Stimulated activated CD4-positive, alpha-beta T cell treated with anti-CD3 and anti-CD28 coated beads, Interleukin-12 subunit alpha, Interleukin-12 subunit beta, amount 100 ng/mL, for 48 hours (primary cell): ENCODE data around the gene HS3ST5.

ENCODE experiments used
- DNase-seq, 3 donors: peaks; one replicate each; pipeline ENCODE4 v3.0.0-alpha.2; 2020; ENCODE audit warnings: low read depth in 2 of 3, low spot score in 1 of 3

Gene HS3ST5, protein sequence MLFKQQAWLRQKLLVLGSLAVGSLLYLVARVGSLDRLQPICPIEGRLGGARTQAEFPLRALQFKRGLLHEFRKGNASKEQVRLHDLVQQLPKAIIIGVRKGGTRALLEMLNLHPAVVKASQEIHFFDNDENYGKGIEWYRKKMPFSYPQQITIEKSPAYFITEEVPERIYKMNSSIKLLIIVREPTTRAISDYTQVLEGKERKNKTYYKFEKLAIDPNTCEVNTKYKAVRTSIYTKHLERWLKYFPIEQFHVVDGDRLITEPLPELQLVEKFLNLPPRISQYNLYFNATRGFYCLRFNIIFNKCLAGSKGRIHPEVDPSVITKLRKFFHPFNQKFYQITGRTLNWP

DNA sequence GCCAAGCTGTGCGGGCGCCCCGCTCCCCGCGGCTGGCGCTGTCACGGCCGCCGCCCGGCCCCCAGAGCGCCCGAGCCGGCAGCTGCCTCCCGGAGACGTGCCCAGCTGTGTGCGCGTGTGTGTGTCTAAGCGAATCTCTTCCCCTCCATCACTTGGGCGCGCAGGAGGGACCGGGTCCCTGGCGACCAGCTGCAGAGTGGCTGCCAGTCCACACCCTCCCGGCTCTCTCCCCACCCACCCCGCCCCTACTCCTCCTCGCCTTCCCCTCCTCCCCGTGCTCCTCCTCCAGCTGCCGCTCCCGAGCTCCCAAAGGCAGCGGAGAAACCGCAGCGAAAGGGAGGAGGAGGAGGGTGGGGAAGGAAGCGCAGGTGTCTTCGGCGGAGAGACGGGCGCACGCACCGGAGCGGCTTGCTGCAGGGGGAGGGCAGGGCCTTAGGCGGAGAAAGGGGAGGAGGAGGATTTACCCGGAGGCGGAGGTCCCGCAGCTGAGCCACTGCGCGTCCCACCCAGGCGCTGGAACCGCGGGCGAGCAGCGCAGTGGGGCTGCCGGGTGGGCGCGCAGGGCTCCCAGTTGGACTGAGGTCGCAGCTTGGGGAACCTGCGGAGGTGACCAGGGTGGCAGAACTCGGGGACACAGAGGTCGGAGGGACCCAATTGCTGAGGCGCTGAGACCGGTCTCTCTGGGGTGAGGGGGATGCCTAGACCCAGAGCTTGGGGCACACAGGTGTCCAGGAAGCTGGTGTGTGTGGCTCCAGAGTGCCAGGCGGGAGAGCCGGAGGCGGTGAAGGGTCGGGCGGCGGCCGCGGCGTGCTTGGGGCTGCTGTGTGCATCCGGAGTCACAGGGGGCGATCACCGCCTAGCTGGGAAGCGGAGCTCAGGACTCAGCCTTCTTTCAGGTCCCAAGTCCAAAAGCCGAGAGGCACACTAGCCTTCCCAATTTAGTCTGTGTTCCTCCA lies at the start of gene HS3ST5:
Gene HS3ST5 (minus strand): TSS at position 198 of the 956 bp plus-strand sequence. CDS start 280,178 bp downstream, outside the sequence.
- no peak for DNase-seq

DNA sequence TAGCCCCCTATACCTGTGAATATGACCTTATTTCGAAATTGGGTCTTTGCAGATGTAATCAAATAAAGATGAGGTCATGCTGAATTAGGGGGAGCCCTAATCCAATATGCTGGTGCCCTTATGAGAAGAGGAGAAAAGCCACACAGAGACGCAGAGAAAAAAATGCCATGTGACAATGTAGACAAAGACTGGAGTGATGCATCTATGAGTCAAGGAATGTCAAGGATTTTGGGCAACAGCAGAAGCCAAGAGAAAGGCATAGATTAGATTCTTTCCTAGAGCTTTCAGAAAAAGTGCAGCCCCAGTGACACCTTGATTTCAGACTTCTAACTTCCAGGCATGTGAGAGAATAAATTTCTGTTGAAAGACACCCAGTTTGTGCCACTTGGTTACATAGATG lies 47.4 kb upstream of the HS3ST5 start:
- DNase-seq = no peak

DNA sequence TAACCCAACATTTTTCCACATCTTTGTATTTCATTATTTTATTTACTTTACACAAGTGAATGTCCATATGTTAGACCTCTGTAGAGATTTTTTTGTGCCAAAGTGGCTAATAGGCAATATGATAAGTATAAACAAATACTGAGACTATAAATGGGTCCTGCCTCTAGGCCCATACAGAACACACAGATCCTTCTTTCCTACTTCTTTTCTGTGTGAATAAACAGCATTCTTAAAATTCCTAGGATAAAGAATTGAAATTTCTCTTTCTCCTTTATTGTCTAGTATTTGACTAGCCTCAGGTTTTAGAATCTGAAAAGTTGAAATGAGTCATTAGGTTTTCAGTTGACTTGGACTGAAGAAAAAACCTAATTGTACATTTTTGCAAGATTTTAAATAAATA lies 46.3 kb upstream of the HS3ST5 start:
- no peak for DNase-seq

DNA sequence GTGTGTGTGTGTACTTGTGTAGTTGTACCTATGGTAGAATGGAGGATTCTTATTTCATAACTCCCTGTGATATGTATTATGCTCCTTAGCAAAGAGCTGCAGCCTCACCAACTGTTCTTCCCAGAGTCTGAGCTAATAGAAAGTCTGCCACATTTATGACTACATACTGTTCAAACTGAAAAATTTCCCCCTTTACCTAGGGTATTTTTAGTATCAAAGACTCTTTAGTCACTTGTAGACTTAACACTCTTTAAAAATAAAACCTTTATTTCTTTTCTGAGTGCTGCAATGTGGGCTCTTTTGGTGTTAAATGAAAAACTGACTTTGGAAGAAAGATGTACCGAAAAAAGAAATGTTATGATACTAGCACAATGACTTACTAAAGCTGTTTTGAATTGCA lies 39.6 kb upstream of the HS3ST5 start:
- DNase-seq = no peak

DNA sequence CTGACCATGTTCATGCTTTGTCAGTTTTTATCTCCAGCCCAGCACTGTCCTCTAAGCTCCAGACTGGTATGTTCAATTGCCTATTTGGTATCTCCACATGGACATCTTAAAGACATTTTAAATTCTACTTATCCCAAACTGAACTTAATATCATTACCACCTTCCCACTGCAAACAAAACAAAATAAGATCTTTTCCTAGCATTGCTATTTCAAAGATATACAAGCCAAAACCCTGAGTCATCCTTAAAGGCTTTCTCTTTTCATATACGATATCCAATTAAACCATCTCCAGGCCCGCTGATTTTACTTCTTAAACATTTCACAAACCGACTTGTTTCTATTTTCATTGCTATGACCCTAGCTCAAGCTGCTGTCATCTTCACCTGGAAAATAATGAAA lies 35.1 kb upstream of the HS3ST5 start:
- no peak for DNase-seq

DNA sequence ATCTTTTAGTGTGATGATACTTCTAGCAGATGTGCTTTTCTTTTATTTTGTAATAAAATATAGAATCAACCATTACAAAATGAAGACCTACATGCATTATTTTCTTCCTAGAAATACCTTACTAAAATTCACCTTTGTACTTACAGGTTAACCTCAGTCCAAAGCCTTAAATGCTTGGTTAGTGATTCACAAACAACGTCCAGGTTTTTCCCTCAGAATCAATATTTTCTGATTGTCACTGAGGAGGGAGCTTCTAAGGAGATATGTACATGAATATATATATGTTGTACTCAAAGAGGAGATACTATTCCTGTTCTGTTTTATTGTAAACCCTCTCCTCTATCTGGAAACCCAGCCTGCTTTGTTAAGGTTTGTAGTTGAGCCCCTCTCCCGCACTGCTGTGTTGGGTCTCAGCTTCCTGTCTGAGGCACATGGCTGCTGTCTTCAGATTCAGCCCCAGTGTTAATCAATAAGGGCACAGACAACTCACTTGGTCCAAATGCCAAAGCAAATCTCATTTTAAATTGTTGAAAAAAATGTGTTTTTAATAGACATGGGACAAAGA lies 33.9 kb upstream of the HS3ST5 start:
- no peak for DNase-seq

DNA sequence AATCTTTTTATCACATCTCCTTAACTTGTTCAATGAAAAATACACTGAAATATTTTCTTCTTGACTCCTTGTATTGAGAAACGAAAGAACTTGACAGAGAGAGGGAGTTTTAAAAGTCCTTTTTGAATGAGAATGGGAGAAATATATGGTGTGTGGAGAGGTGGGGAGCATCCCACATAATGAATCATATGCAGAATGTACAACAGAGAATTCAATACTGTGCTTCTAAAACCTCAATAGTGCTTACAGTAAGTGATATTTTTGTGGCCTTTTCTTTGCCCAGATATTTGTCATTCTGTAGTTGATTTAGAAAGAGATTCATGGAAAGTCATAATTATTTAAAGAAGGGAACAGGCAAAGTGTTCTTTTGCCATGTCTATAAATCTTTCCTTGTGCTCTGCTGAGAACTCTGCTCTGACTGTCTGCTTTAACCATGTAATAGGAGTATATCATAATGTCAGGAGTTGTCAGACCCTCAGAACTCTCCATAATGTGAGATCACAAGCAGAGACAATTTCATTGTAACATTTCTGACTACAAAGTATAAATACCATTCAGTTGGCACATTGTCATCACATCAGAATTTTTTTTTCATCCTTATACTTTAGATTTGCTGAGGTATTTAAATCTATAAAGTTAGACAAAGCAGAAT lies 32.8 kb upstream of the HS3ST5 start:
- no peak for DNase-seq

DNA sequence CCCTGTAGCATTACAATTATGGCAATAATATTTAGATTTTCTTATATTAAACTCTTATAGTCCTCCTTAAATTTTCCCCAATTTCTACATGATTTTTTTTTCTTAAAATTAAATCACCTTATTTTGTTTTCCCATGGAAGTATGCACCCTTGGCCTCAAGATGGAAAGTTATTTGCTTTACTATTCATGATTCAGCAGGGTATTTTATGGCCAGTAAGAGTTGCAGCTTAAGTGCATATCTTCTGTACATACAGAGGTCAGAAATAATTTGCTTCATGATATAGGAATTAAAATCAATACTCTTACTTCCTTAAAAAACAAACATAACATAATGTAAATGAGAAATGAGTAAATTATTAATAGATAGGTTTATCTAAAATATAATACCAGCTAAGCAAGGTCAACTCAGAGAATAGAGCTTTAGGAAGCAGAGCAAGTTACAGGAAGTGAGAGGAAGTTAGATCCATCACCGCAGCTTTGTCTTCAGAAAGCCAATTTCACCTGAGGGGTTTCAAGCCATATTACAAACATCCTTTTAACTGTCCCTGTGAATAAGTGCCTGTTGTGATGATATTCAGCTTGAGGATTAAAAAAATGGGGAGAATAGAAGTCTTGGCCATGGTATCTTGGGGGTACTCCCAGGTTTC lies 24.6 kb upstream of the HS3ST5 start:
- DNase-seq = no peak

DNA sequence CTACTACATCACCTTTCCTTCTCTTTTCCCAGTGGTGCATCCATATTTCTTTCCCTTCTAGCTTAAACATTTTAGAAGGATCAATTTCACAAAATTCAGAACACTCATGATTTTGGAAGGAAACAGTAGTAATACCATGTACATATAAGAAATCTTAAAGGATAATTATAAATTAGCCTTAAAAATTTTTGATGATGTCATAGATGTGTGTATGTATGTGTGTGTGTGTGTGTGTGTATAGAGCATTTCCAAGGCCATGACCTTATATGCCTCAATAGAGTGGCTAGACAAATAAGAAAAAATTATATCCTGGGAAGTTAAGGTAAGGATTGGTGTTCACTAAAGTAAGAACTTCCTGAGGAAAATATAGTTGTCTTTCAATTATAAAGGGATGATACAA lies 24.1 kb upstream of the HS3ST5 start:
- no peak for DNase-seq

DNA sequence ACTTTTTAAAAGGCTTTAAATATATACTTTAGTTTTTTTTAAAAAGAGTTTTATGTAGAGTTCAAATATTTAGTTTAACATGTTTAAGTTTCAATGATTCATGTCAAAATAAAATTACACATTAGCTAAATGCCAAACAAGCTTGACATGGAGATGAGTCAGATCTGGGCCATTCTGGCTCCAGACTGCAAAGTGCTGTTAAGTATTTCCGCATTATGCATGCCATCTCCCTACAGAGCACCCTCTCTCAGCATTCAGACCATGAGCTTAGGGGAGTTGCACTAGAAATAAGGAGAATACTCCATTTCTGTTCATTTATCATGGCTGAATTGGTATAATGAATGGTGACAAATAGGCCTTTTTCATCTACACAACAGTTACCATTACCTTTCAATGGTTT lies 21.5 kb upstream of the HS3ST5 start:
- DNase-seq = no peak

DNA sequence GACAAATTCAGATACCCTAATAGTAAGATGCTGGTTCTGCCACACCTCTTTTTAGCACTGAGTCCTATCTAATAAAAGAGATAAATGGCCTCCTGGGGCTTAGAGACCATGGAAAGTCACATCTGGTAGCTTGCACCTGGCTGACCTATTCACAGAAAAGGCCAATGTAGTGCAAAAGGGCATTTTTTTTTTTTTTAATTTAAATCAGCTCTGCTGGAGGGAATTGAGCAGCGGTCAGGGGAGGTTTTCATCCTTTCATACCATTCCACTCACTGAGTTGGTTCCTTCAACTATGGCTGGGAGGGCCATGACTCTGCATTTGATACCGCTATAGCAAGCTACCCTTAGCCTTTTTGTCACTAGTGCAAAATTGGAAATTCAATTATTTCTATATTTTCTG lies 20.1 kb upstream of the HS3ST5 start:
- DNase-seq = no peak

DNA sequence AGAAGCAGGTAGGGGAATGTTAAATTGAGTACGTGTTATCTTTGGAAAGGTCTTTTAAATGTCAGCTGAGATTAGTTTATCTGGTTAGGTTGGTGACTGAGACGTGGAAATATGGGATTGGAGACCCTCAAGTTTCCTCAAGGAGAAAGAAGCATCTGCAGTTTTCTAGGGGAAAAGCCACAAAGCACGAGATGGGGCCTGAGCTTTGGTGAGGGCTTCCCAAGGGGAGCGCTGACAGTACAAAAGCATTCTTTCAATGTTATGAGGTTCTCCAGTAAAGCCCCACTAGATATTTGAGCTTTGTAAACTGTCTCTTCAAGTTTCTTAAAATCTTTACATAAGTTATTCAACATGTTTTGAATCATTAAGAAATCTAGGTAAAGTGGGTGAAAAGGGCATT lies 19.6 kb upstream of the HS3ST5 start:
- no peak for DNase-seq

DNA sequence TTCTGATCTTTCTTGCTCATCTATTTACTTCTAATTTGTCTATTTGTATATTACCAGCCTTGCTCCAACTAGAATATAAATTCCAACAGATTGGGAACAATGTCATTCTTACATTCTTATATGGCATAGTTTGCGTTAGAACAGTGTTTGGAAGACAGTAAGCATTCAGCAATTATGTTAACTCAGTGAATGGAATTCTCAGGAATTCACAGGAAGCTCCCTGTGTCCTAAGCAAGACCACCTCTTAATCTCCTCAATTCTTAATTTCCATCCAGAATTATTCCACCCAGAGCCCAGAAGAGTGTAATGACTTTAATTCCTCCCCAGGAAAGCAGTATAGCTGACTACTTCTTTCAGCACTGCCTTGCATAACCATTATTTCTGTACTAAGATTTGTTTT lies 18.2 kb upstream of the HS3ST5 start:
- DNase-seq = no peak

DNA sequence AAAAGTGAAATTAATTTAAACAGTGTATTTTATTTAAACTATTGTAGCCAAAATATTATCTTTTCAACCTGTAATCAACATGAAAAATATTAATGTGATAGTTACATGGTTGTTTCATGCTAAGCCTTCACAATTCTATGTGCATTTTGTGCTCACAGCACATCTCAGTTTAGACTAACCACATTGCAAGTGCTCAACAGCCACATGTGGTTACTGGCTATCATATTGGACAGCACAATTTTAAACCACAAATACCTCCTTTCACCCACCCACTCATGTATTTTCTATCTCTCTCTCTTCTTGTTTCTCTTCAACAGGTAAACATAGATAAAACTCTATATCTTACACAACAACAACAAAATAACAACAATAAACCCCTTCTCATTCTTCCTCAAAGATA lies 12.5 kb upstream of the HS3ST5 start:
- no peak for DNase-seq

DNA sequence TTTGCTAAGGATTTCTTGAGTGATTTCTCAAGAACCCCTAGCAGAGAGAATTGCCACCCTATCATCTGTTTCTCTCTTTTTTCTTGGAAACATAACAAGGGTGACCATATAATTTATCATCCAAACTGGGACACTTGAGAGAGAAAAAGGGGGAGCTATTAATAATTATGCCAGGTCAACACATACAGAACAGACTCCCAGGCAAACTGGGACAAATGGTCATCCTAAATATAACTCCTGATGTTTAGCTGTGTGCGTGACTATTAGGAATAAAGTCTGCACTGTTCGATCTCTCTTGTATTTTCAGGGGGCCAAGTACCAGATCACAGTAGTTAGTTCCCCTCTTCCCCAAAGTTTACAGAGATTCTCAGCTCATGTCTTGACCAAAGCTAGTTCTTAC lies 11.7 kb upstream of the HS3ST5 start:
- DNase-seq = no peak

DNA sequence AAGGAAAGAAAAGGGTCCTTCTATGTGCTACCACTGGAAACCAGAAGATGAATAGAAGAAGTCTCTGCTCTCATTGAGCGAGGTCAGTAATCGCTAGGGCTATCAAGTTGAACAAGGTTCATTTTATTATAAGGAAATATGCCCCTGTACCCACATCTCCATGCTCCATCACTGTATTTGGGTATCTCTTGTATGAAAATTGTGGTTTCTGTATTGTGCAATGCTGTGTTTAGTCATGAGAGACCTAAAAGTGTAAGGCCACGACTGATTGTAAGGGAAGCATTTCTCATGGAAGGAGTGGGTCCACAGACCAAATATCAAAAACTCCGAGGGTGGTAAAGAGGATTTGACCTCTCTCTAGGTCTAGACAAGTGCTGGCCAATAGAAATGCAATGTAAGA lies 3.6 kb upstream of the HS3ST5 start:
- DNase-seq = no peak

DNA sequence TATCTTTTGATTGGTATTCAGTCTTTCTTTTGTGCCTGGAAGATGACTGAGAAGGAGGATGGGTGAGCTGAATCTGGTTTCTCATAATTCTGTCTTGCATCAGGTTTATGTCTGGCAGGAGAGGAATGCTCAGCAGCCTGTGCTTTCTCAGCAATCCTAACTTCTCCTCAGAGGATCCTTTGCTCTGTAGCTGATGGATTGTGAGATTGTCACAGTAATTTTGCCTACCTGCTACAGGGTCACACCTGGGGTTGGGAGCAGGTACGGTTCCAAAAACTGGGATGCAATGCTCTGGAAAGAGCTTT lies 2.1 kb upstream of the HS3ST5 start:
- DNase-seq = no peak

DNA sequence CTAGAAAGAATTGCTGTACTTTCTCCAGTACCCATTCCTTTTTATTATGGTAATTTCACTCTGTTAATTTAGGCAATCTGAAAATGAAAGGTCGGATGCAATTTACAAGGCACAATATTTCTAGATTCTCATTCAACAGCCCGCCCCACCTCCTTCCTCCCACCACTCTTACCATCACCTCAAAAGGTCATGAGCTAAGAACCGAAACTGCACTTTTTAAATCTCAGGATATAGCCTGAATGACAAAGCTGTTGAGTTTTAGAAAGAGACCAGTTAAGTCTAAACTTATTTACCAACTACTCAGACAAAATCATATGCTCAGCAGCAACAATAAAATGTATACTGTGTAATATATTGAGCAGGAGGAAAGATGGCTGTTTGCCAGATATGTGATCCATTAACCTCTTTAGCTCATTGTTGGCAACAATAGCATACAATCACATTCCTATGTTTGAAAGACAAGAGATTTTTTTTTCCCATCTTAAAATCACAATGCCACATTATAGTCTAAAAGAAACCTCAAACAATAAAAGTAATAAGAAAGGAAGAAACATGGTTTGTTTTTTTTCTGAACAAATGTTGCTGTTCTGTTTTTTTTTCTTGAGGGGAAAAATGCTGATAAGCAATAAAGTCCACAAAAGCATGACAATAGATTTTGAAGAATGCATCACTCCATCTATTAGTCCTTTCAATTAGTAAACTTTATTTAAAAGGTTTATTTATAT lies 1.6 kb upstream of the HS3ST5 start:
- DNase-seq = no peak

DNA sequence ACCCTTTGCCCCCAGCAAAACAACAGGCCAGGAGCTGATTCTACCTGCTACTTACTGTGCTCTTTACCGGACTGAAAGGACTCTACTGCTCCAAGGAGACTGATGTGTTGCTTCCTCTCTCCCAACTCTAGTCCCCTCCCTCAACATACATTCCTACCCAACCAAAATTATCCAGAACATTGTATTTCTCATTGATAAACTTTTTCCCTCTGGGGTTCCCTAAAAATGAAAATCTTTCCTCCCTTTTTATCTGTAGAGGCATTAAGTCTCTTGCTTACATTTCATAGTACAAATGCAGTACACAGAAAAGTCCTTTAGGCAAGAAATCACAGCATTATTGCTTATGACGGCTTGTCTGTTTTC lies 940 bp upstream of the HS3ST5 start:
- no peak for DNase-seq

DNA sequence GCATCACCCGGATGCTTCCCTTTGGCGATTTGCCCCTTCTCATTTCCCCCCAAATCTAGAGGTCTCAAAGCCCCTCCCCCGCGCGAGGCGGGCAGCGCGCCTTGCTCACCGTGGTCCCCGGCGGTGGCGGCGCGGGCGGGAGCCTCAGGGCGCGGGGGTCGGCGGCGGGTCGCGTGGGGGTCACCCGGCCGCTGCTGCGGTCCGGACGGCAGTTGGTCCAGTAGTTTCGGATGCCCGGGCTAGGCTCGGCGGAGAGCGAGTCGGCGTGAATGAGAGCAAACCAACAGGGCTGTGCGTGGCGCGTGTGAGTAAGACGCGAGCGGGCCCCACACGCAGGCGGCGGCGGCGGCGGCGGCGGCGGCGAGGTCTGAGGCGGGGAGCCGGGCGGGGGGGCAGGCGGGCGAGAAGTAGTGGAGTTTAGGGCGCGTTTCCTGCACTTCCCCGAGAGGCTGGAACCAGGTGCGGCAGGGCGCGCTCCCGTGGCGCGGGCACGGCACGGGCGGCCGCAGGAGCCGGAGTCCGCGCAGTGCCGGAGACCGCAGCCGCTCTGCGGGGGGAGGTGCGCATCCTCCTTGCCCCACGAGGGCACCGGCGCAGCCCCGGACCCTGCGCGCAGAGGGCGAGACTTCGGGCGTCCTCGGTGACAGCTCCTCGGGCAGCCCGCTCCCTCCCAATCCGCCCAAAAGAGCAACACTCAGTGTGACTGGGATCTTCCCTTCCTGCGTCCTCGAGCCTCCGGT lies 567 bp downstream of the HS3ST5 start:
- DNase-seq = no peak
